AG09319 (cell line): Measurements from ENCODE around the gene MS4A12.

ENCODE experiments used
- DNase-seq: peaks from one replicate; pipeline ENCODE4 v3.0.0-alpha.2; 2010; ENCODE audit warnings: low read depth; ENCODE audit errors: extremely low read depth
- TF ChIP-seq, protein P1 (sequence below): IDR thresholded peaks from 2 replicates; pipeline ENCODE4 v1.5.1; 2011; ENCODE audit warnings: low read depth, mild to moderate bottlenecking, inconsistent platforms, low read length, moderate library complexity

The MS4A12 gene

DNA sequence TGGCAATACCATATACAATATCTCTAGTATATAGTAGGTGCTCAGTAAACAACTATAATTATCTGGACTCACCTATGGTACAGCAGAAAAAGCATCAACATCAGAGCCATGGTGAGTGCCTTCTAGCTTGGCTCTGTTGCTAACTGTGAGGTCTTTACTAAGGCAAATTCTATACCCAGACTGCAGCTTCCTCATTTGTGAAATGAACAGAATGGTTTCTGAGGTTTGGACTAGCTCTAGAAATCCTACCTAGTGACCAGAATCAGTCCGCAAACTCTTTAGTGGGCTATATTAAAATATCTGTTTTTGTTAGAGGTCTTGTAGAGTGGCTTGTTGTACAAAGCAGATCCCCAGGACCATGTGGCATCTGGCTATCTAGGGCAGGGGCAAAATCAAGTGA, 33.2 kb upstream of the MS4A12 start:
- TF ChIP-seq, protein P1, sequence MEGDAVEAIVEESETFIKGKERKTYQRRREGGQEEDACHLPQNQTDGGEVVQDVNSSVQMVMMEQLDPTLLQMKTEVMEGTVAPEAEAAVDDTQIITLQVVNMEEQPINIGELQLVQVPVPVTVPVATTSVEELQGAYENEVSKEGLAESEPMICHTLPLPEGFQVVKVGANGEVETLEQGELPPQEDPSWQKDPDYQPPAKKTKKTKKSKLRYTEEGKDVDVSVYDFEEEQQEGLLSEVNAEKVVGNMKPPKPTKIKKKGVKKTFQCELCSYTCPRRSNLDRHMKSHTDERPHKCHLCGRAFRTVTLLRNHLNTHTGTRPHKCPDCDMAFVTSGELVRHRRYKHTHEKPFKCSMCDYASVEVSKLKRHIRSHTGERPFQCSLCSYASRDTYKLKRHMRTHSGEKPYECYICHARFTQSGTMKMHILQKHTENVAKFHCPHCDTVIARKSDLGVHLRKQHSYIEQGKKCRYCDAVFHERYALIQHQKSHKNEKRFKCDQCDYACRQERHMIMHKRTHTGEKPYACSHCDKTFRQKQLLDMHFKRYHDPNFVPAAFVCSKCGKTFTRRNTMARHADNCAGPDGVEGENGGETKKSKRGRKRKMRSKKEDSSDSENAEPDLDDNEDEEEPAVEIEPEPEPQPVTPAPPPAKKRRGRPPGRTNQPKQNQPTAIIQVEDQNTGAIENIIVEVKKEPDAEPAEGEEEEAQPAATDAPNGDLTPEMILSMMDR: no peak
- DNase-seq: no peak

- TF ChIP-seq, protein P1: no peak
These were observed 23.7 kb upstream of the MS4A12 start for GRCh38 chr11:60468829-60469228.

DNA sequence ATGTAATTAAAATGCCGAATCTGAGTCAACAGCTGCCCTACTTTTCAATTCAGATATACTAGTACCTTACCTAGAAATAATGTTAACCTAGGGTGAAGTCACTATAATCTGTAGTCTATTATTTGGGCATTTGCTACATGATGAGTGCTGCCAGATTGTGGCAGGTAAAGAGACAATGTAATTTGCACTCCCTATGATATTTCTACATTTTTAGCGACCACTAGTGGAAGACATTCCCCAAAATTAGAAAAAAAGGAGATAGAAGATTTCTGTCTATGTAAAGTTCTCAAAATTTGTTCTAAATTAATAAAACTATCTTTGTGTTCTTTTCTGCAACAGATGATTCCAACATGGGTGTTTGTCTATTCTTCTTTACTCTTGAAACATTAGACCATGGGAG, 22.9 kb upstream of the MS4A12 start:
- TF ChIP-seq, protein P1: no peak
- DNase-seq: no peak

More at GRCh38 chr11:60468829-60469228, 23.7 kb upstream of the MS4A12 start:
- no peak for DNase-seq

DNA sequence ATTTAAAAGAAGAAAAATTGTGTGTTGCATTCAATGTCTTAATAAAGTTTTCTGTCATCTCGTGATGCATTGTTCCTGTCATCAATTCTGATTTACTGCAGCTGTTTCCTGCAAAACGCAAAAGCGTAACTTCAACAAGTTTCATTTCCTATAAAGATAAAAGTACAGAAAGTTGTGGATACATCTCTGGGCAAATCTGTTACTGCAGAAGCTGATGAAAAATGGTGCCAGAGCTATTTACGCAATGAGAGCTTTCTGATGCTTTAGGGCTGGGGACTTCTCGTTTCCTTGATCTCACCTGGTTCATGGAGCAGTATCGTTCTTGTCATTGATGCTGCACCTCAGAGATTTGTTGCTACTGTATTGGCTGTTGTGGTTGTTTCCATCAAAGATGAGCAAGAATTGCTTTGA, 15.5 kb upstream of the MS4A12 start:
- TF ChIP-seq, protein P1: no peak
- DNase-seq: no peak

- TF ChIP-seq, protein P1: no peak
- no peak for DNase-seq
These were observed 10.2 kb upstream of the MS4A12 start for GRCh38 chr11:60482361-60482760.

DNA sequence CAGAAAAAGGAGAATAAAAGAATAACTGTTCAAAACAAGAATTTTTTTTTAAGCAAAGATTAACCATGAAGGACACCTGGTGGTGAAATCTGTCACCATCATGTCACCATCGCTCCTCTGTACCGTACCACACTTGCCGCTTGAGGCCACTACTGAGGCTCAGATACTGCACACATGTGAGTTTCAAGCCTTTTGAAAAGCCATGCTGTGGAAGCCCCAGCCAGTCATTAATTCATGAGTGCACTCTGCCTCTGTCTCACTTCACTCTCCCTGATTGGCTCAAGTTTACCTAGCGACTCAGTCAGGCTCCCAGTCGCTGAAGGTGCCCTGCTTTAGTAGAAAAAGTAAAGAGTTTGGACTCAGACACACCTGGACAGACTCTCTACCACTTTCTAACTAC, 6.6 kb upstream of the MS4A12 start:
- TF ChIP-seq, protein P1: no peak
- no peak for DNase-seq

DNA sequence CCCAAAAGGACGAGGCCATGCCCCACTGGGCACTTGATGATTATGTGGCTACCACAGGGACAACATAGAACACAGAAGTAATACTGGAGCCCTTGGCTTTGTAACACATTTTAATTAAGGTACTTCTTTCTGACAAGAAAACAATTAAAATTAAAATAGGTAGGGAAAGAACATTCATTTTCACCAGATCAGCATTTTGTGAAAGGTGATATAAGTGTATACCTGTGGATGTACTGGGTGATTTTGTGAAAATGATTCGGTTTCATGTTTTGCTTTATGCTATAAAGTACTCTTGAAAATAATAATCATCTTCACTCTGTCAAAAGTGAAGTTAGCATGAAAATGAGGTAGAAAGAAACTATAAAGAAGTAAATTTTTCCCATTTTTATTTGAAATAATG, 876 bp downstream of the MS4A12 start:
- DNase-seq: no peak
- TF ChIP-seq, protein P1: no peak
